ENCODE results near the gene CUL5. TPM values are rescaled to one million over a fixed set of nuclear protein-coding genes. Genes with fewer than 3 reads are reported as not detected.

Gene CUL5
- total and polyA plus RNA-seq, 2 of the 8 experiments (the other 6 are each of a cell fraction or from before 2014, with no cell fraction given) = 4.9 to 31.8 TPM

DNA sequence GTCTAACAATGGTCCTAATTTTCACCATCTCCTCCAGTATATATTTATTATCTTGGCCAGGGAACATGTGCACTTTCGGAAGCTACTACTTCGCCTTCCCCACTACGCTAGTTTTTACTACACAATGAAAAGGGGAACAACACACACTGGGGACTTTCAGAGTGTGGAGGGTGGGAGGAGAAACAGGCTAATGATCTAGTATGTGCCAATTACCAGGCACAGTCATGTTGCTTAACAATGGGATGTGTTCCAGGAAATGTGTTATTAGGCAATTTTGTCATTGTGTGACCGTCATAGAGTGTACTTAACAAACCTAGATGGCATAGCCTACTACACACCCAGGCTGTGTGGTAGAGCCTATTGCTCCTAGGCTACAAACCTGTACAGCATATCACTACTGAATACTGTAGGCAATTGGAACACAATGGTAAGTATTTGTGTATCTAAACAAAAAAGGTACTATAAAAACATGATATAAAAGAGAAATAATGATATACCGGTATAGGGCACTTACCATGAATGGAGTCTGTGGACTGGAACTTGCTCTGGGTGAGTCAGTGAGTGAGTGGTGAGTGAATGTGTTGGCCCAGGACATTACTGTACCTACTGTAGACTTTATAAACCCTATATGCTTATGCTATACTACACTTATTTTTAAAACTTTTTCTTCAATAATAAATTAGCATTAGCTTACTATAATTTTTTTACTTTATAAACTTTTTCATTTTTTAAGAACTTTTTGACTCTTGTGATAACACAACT, 20.1 kb upstream of the CUL5 start:
- Histone ChIP-seq H3K27ac (ENCODE audit: low read depth, low read length) (no peak overlapping the region), H4K5ac (ENCODE audit: insufficient read length, low read depth, low read length) (no peak overlapping the region), H3K4me2 (ENCODE audit: insufficient read depth in 1 of 2, low read depth in 2 of 2, low read length in 2 of 2) (no peak overlapping the region), H3K23ac (ENCODE audit: insufficient read length) (no peak overlapping the region), H2BK20ac (ENCODE audit: low read length) (no peak overlapping the region), H3K9ac (replicated peaks in 1 of 4; ENCODE audit: extremely low read depth in 1 of 4, low read depth in 3 of 4, low read length in 3 of 4) (no peak overlapping the region), H3K79me2 (ENCODE audit: control insufficient read depth in 1 of 2, insufficient read depth in 2 of 2, low read length in 2 of 2) (no peaks in the 10 kb centered on the region), H3K23me2 (ENCODE audit: low read depth, low read length) (0 out of 2 replicates have a peak, but pooled peaks cover 2% of the 10 kb centered on the region), H4K20me1 (replicated peaks in 1 of 2; ENCODE audit: control insufficient read depth in 1 of 2, insufficient read depth in 2 of 2, low read length in 2 of 2) (no peaks in the 10 kb centered on the region), H3K4me1 (replicated peaks in 1 of 4; ENCODE audit: control insufficient read depth in 3 of 4, insufficient read depth in 4 of 4, low read length in 3 of 4) (peaks cover 2 to 9% (median 7%) of the 10 kb centered on the region in 4 experiments; a peak in 5 of 7 replicates), H3K4me3 (ENCODE audit: extremely low read depth in 1 of 4, insufficient read depth in 2 of 4, low read depth in 3 of 4, low read length in 4 of 4) (no peak overlapping the region), H4K91ac (replicated peaks; ENCODE audit: insufficient read length, low read length) (no peak overlapping the region), H4K8ac (ENCODE audit: extremely low read depth, insufficient read depth, low read length) (no peak overlapping the region), H2BK5ac (ENCODE audit: low read depth, low read length) (no peak overlapping the region), H3K14ac (ENCODE audit: insufficient read length) (no peak overlapping the region), H2BK12ac (ENCODE audit: low read depth, low read length) (no peak overlapping the region), H3K4ac (replicated peaks; ENCODE audit: insufficient read length, low read depth, low read length) (no peak overlapping the region), H2BK15ac (ENCODE audit: low read length) (no peak overlapping the region), H3K56ac (replicated peaks; ENCODE audit: insufficient read length, low read depth, low read length) (no peak overlapping the region), H2AFZ (ENCODE audit: low read length) (0 out of 2 replicates have a peak overlapping the region, but pooled peaks have one; percentile 53), H3K79me1 (ENCODE audit: low read depth, low read length) (no peaks in the 10 kb centered on the region), H2BK120ac (replicated peaks; ENCODE audit: low read depth, low read length) (no peak overlapping the region), H3K18ac (ENCODE audit: extremely low read depth, low read length) (no peak overlapping the region), H3K9me3 (ENCODE audit: insufficient read depth in 2 of 2, low read depth in 1 of 2, low read length in 1 of 2) (no peaks in the 10 kb centered on the region), H2AK5ac (ENCODE audit: low read depth, low read length) (no peak overlapping the region), H3K36me3 (ENCODE audit: control insufficient read depth in 2 of 4, insufficient read depth in 4 of 4, low read length in 3 of 4) (no peaks in the 10 kb centered on the region), H3K27me3 (replicated peaks in 1 of 4; ENCODE audit: control insufficient read depth in 3 of 4, extremely low read depth in 1 of 4, insufficient read depth in 3 of 4, low read length in 3 of 4) (no peaks in the 10 kb centered on the region)
- FAIRE-seq = no peak
- ChIA-PET POLR2A (ENCODE audit: partially characterized antibody) (interaction anchor here (0.9 kb wide), 1 partner anchor 20 kb away, joined by 3 read pairs; the partner anchor contains the start of gene CUL5), CTCF (ENCODE audit: partially characterized antibody) (interaction anchor here (0.6 to 1.2 kb wide), 2 partner anchors 10 to 58 kb away, joined by 3 read pairs; no protein-coding TSS in a partner anchor)
- TF ChIP-seq YY1 (IDR thresholded peaks at IDR 0.05; ENCODE audit: low read depth, low read length) (no peak), POU5F1 (IDR thresholded peaks at IDR 0.05; ENCODE audit: low read depth, low read length) (no peak), POLR2AphosphoS5 (IDR thresholded peaks at IDR 0.05; ENCODE audit: low read depth, low read length) (no peak), KDM5A (IDR thresholded peaks at IDR 0.05; ENCODE audit: low read length) (no peak), RAD21 (IDR thresholded peaks at IDR 0.05 in 1 of 2, conservative IDR thresholded peaks at IDR 0.05 in 1 of 2; ENCODE audit: low read depth in 2 of 2, low read length in 2 of 2) (no peak), RXRA (IDR thresholded peaks at IDR 0.05; ENCODE audit: insufficient read depth, low read depth, low read length) (no peak), GTF2F1 (IDR thresholded peaks at IDR 0.05; ENCODE audit: borderline replicate concordance, low read depth, low read length) (no peak), TAF1 (IDR thresholded peaks at IDR 0.05; ENCODE audit: low read depth, low read length) (no peak)
- TF ChIP-seq, protein P1, sequence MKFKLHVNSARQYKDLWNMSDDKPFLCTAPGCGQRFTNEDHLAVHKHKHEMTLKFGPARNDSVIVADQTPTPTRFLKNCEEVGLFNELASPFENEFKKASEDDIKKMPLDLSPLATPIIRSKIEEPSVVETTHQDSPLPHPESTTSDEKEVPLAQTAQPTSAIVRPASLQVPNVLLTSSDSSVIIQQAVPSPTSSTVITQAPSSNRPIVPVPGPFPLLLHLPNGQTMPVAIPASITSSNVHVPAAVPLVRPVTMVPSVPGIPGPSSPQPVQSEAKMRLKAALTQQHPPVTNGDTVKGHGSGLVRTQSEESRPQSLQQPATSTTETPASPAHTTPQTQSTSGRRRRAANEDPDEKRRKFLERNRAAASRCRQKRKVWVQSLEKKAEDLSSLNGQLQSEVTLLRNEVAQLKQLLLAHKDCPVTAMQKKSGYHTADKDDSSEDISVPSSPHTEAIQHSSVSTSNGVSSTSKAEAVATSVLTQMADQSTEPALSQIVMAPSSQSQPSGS (IDR thresholded peaks at IDR 0.05; ENCODE audit: low read length) = no peak
- no peak for DNase-seq (ENCODE audit: low read depth in 1 of 2, low spot score in 2 of 2)
- 96% methylated on average over 5 of the region's 5 CpGs; no CpG with 5 or more reads in 1 of the 2 experiments for WGBS, 2 experiments (ENCODE audit: extremely low coverage in 1 of 2, insufficient coverage in 1 of 2, insufficient read length in 1 of 2, insufficient replicate concordance in 2 of 2, low coverage in 1 of 2, low lambda C conversion rate in 2 of 2, missing lambda C conversion rate in 1 of 2)
